GM13976 (cell line): ENCODE results near the gene COL4A2.

Experiments
- DNase-seq: peaks from one replicate; pipeline ENCODE4 v3.0.0; 2012; ENCODE audit warnings: low spot score
- in situ Hi-C: fragments of 300-500 bp; cut with MboI; formaldehyde crosslinking; loops from one replicate; pipeline ENCODE4 v1.12.0; 2022; ENCODE audit warnings: low sequenced_read_pairs, mixed read lengths, inconsistent platforms; ENCODE audit not compliant: unreplicated experiment
- TF ChIP-seq, protein P1 (sequence below): IDR thresholded peaks from 2 replicates; pipeline ENCODE4 v1.5.1; 2012; ENCODE audit warnings: borderline replicate concordance, mild to moderate bottlenecking; ENCODE audit not compliant: insufficient read depth; ENCODE audit errors: extremely low read depth, missing control alignments, control extremely low read depth

COL4A2 gene

GRCh38 chr13:110377826-110378201, 70.7 kb downstream of the COL4A2 start:
- no peak for DNase-seq
- TF ChIP-seq, protein P1, sequence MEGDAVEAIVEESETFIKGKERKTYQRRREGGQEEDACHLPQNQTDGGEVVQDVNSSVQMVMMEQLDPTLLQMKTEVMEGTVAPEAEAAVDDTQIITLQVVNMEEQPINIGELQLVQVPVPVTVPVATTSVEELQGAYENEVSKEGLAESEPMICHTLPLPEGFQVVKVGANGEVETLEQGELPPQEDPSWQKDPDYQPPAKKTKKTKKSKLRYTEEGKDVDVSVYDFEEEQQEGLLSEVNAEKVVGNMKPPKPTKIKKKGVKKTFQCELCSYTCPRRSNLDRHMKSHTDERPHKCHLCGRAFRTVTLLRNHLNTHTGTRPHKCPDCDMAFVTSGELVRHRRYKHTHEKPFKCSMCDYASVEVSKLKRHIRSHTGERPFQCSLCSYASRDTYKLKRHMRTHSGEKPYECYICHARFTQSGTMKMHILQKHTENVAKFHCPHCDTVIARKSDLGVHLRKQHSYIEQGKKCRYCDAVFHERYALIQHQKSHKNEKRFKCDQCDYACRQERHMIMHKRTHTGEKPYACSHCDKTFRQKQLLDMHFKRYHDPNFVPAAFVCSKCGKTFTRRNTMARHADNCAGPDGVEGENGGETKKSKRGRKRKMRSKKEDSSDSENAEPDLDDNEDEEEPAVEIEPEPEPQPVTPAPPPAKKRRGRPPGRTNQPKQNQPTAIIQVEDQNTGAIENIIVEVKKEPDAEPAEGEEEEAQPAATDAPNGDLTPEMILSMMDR, result no peak
- in situ Hi-C loops, result no loop called here

- in situ Hi-C loops, result no loop called here
- TF ChIP-seq, protein P1, result no peak
- no peak for DNase-seq
Measured at GRCh38 chr13:110379358-110379757, 72.3 kb downstream of the COL4A2 start.

DNA sequence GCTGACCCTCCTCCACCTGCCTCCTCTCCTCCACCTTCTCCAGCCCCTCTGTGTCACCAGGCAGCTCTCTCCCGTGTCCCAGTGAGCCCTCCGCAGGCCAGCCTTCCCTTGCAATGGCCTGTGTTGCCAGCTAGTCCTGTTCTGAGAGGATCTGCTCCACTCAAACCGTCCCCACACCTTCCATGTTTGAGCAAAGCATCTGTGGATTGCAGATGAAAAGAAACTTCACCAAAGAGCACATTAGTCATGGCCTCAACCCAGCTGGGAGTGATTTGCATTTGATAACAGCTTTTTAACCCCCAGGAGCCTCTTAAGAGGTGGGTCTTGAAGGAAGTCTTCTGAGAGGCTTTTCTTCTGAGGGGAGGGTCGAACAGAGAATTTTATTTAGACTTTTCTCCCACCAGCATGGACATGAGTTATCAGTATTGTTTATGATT, 72.8 kb downstream of the COL4A2 start:
- in situ Hi-C loops, result no loop called here
- TF ChIP-seq, protein P1, result no peak
- DNase-seq, result no peak

- TF ChIP-seq, protein P1, result no peak
- in situ Hi-C loops, result no loop called here
- no peak for DNase-seq
Measured at GRCh38 chr13:110380359-110381028, 73.4 kb downstream of the COL4A2 start.

DNA sequence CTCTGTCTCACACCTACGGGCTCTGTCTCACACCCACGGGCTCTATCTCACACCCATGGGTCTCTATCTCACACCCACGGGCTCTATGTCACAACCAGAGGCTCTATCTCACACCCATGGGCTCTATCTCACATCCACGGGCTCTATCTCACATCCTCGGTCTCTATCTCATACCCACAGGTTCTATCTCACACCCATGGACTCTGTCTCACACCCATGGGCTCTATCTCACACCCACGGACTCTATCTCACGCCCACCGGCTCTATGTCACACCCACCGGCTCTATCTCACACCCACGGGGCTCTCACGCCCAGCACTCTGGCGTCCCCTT, 73.9 kb downstream of the COL4A2 start:
- in situ Hi-C loops, result no loop called here
- TF ChIP-seq, protein P1, result no peak
- DNase-seq, result no peak

DNA sequence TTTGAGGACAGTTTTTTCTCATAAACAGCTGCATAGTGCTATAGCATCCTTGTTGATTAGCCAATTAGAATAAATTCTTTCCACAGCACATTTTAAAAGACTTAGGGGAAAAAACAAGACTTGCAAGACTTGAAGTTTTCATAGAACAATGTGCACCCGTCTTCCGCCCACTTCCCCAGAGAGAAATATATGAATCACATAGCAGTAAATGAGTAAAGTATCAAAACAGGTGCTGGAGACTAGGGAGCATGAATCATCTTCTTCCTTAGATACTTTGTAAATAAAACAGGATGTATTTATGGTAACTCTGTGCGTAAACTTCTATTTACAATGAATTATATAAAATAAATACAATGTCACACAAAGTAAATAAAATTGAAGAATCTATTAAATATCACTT, 75.1 kb downstream of the COL4A2 start:
- TF ChIP-seq, protein P1, result no peak
- DNase-seq, result no peak
- in situ Hi-C loops, result no loop called here
